Urinary bladder (tissue), 4 donors: ENCODE data around the gene ATF2. TPM values are rescaled to one million over a fixed set of nuclear protein-coding genes. Genes with fewer than 3 reads are reported as not detected.
A peak's percentile ranks its signal among the peaks of the same experiment; 100 is the strongest.

Experiments
- DNase-seq: peaks from one replicate; pipeline ENCODE4 v3.0.0-alpha.2; 2015; ENCODE audit errors: extremely low spot score
- H3K27ac ChIP-seq: one replicate; pipeline ENCODE4 v1.5.1; 2013; ENCODE audit warnings: low read depth, mild to moderate bottlenecking, moderate library complexity
- H3K36me3 ChIP-seq: one replicate; pipeline ENCODE4 v1.6.1; 2013; ENCODE audit warnings: mild to moderate bottlenecking, moderate library complexity; ENCODE audit not compliant: insufficient read depth
- H3K4me1 ChIP-seq: one replicate; pipeline ENCODE4 v1.6.1; 2013; ENCODE audit warnings: mild to moderate bottlenecking, moderate library complexity; ENCODE audit not compliant: insufficient read depth
- H3K4me3 ChIP-seq: one replicate; pipeline ENCODE4 v1.5.1; 2013; ENCODE audit warnings: low read depth, low read length
- WGBS: extraction: QIAGEN DNeasy Blood & Tissue Kit; methylation state at CpG from one replicate; pipeline ENCODE4 v1.1.7; 2013; 5-methylcytosine and 5-hydroxymethylcytosine counted together
- polyA plus RNA-seq: library from polyadenylated mRNA; stranded (reverse); fragments of 200-250 nt; gene quantifications from one replicate; pipeline ENCODE4 v1.2.3, GENCODE V29; 2013
- total RNA-seq: library from RNA; depleted of rRNA; stranded (reverse); fragments of >200 nt; gene quantifications from one replicate; pipeline ENCODE4 v1.2.3, GENCODE V29; 2014
- donor health status: healthy with polysubstance abuse.
- donor health status: healthy.

ATF2 gene
- total and polyA plus RNA-seq, 2 donors: 20.4 to 117 TPM

GRCh38 chr2:175175896-175176295 lies 7.9 kb upstream of the ATF2 start:
- H3K4me1 ChIP-seq: no peaks in the 10 kb centered on the region
- no peak for DNase-seq
- peaks cover 5% of the 10 kb centered on the region for H3K36me3 ChIP-seq
- 64% methylated on average over 1 of the region's 1 CpG for WGBS
- no peak overlapping the region for H3K4me3 ChIP-seq
- H3K27ac ChIP-seq: no peak overlapping the region

GRCh38 chr2:175175320-175175719 lies 7.3 kb upstream of the ATF2 start:
- no peaks in the 10 kb centered on the region for H3K4me1 ChIP-seq
- peaks cover 5% of the 10 kb centered on the region for H3K36me3 ChIP-seq
- 68% methylated on average over 2 of the region's 2 CpGs for WGBS
- DNase-seq: no peak
- H3K4me3 ChIP-seq: no peak overlapping the region
- H3K27ac ChIP-seq: no peak overlapping the region

- WGBS: 77% methylated on average over 3 of the region's 3 CpGs
- H3K36me3 ChIP-seq: no peaks in the 10 kb centered on the region
- no peak overlapping the region for H3K27ac ChIP-seq
- no peak overlapping the region for H3K4me3 ChIP-seq
- no peaks in the 10 kb centered on the region for H3K4me1 ChIP-seq
- DNase-seq: no peak
Measured at GRCh38 chr2:175170659-175171304, 2.8 kb upstream of the ATF2 start.

GRCh38 chr2:175169191-175169590 lies 1.2 kb upstream of the ATF2 start:
- H3K27ac ChIP-seq: no peak overlapping the region
- no peaks in the 10 kb centered on the region for H3K4me1 ChIP-seq
- no peak overlapping the region for H3K4me3 ChIP-seq
- peaks cover 2% of the 10 kb centered on the region for H3K36me3 ChIP-seq
- 54% methylated on average over 3 of the region's 3 CpGs for WGBS
- DNase-seq: no peak

GRCh38 chr2:175168564-175168945 lies 552 bp upstream of the ATF2 start:
- peak overlapping the region; percentile 56 for H3K4me3 ChIP-seq
- H3K27ac ChIP-seq: peak overlapping the region; percentile 81
- peaks cover 2% of the 10 kb centered on the region for H3K36me3 ChIP-seq
- no peaks in the 10 kb centered on the region for H3K4me1 ChIP-seq
- WGBS: under 1% methylated on average over 11 of the region's 11 CpGs
- no peak for DNase-seq

- DNase-seq: no peak
- Histone ChIP-seq H3K27ac (peak overlapping the region; percentile 93), H3K36me3 (peaks cover 2% of the 10 kb centered on the region), H3K4me1 (no peaks in the 10 kb centered on the region), H3K4me3 (peak overlapping the region; percentile 76)
- under 1% methylated on average over 32 of the region's 32 CpGs for WGBS
Measured at GRCh38 chr2:175167076-175167791, 769 bp downstream of the ATF2 start.

- Histone ChIP-seq H3K27ac (no peak overlapping the region), H3K36me3 (peaks cover 2% of the 10 kb centered on the region), H3K4me3 (no peak overlapping the region), H3K4me1 (no peaks in the 10 kb centered on the region)
- WGBS: 31% methylated on average over 9 of the region's 9 CpGs
- no peak for DNase-seq
Measured at GRCh38 chr2:175166216-175166824, 1.7 kb downstream of the ATF2 start.

- WGBS: 97% methylated on average over 8 of the region's 8 CpGs
- Histone ChIP-seq H3K36me3 (peaks cover 2% of the 10 kb centered on the region), H3K4me1 (no peaks in the 10 kb centered on the region)
Measured at GRCh38 chr2:175164235-175164634, 3.8 kb downstream of the ATF2 start.

GRCh38 chr2:175158894-175159293 lies 9.1 kb downstream of the ATF2 start:
- WGBS: 83% methylated on average over 4 of the region's 4 CpGs
- H3K36me3 ChIP-seq: peaks cover 2% of the 10 kb centered on the region
- no peaks in the 10 kb centered on the region for H3K4me1 ChIP-seq
- no peak overlapping the region for H3K4me3 ChIP-seq
- H3K27ac ChIP-seq: no peak overlapping the region
- no peak for DNase-seq

More at GRCh38 chr2:175164235-175164634, 3.8 kb downstream of the ATF2 start:
- no peak overlapping the region for H3K4me3 ChIP-seq
- no peak for DNase-seq
- no peak overlapping the region for H3K27ac ChIP-seq

- WGBS: 80% methylated on average over 5 of the region's 5 CpGs
- Histone ChIP-seq H3K4me1 (no peaks in the 10 kb centered on the region), H3K4me3 (no peak overlapping the region), H3K36me3 (peaks cover 2% of the 10 kb centered on the region), H3K27ac (no peak overlapping the region)
- DNase-seq: no peak
Measured at GRCh38 chr2:175156534-175156933, 11.5 kb downstream of the ATF2 start.

GRCh38 chr2:175154661-175155082 lies 13.3 kb downstream of the ATF2 start:
- DNase-seq: no peak
- Histone ChIP-seq H3K27ac (no peak overlapping the region), H3K4me1 (no peaks in the 10 kb centered on the region), H3K36me3 (peaks cover 3% of the 10 kb centered on the region), H3K4me3 (no peak overlapping the region)

GRCh38 chr2:175152242-175152641 lies 15.8 kb downstream of the ATF2 start:
- Histone ChIP-seq H3K36me3 (peaks cover 3% of the 10 kb centered on the region), H3K27ac (no peak overlapping the region), H3K4me3 (no peak overlapping the region), H3K4me1 (no peaks in the 10 kb centered on the region)
- WGBS: 88% methylated on average over 2 of the region's 2 CpGs
- DNase-seq: no peak

- Histone ChIP-seq H3K27ac (no peak overlapping the region), H3K36me3 (peaks cover 3% of the 10 kb centered on the region), H3K4me1 (no peaks in the 10 kb centered on the region), H3K4me3 (no peak overlapping the region)
- 68% methylated on average over 1 of the region's 1 CpG for WGBS
- DNase-seq: no peak
Measured at GRCh38 chr2:175151791-175152190, 16.2 kb downstream of the ATF2 start.

GRCh38 chr2:175147186-175147585 lies 20.8 kb downstream of the ATF2 start:
- Histone ChIP-seq H3K4me1 (no peaks in the 10 kb centered on the region), H3K27ac (no peak overlapping the region), H3K36me3 (peaks cover 1% of the 10 kb centered on the region), H3K4me3 (no peak overlapping the region)
- no peak for DNase-seq
- WGBS: 52% methylated on average over 4 of the region's 4 CpGs
